Natural killer cell treated with Interleukin-12 subunit alpha and Interleukin-12 subunit beta and Interleukin-15 and Interleukin-18, amount 100 ng/mL, for 72 hours (primary cell): ENCODE measurements around the gene TANGO6. TPM values are rescaled to one million over a fixed set of nuclear protein-coding genes. Genes with fewer than 3 reads are reported as not detected.
"Not testable (repeated sequence)": the region's sequence is repeated elsewhere in the genome, so short reads cannot be mapped to it uniquely, and the experiment has no call there.

ENCODE experiments used
- ATAC-seq, 2 donors: fragments of 150-1000 bp; cut with Tn5 transposase in 1 of 2; sonication (Bioruptor Pico), chemical (Tn5 transposase) in 1 of 2; 2 replicates each; pipeline ENCODE4 v1.10.0; 2021
- DNase-seq: peaks from one replicate; pipeline ENCODE4 v3.0.0; 2022; ENCODE audit warnings: low spot score
- H3K27ac Mint-ChIP-seq, 2 donors: 1 replicate in 1 of 2; 2 replicates in 1 of 2; pipeline ENCODE4 v1.8.0; 2022; ENCODE audit warnings: mixed read lengths in 2 of 2, mild to moderate bottlenecking in 1 of 2, moderate library complexity in 1 of 2
- H3K27me3 Mint-ChIP-seq, 2 donors: 1 replicate in 1 of 2; 2 replicates in 1 of 2; pipeline ENCODE4 v1.8.0; 2022; ENCODE audit warnings: mixed read lengths in 2 of 2
- H3K36me3 Mint-ChIP-seq: one replicate; pipeline ENCODE4 v1.8.0; 2022; ENCODE audit warnings: mixed read lengths
- H3K4me1 Mint-ChIP-seq, 2 donors: 1 replicate in 1 of 2; 2 replicates in 1 of 2; pipeline ENCODE4 v1.8.0; 2022; ENCODE audit warnings: low read depth in 2 of 2, mixed read lengths in 2 of 2, mild to moderate bottlenecking in 1 of 2
- H3K4me3 Mint-ChIP-seq: one replicate; pipeline ENCODE4 v1.8.0; 2022; ENCODE audit warnings: mixed read lengths
- H3K9me3 Mint-ChIP-seq: 2 replicates; pipeline ENCODE4 v1.8.0; 2022; ENCODE audit warnings: mixed read lengths
- total RNA-seq, 2 donors: library from RNA; stranded (reverse); gene quantifications; one replicate each; pipeline ENCODE4 v1.2.3, GENCODE V29; 2022

The TANGO6 gene
- total RNA-seq, 2 donors from 2014 or later, result 26.6 to 62.3 TPM

GRCh38 chr16:69119536-69119935 is 276.2 kb downstream of the TANGO6 start:
- Mint-ChIP-seq H3K4me3 (no peak overlapping the region), H3K9me3 (no peaks in the 10 kb centered on the region), H3K27ac (no peak overlapping the region), H3K27me3 (no peaks in the 10 kb centered on the region), H3K36me3 (no peaks in the 10 kb centered on the region), H3K4me1 (peaks cover 0 to 4% of the 10 kb centered on the region in 2 donors)
- no peak for ATAC-seq
- no peak for DNase-seq

- no peaks in the 10 kb centered on the region for H3K36me3 Mint-ChIP-seq
- H3K4me1 Mint-ChIP-seq, result peaks cover 0 to 4% of the 10 kb centered on the region in 2 donors
- no peak overlapping the region for H3K4me3 Mint-ChIP-seq
- no peaks in the 10 kb centered on the region for H3K27me3 Mint-ChIP-seq
- no peaks in the 10 kb centered on the region for H3K9me3 Mint-ChIP-seq
- H3K27ac Mint-ChIP-seq, result no peak overlapping the region
- DNase-seq (no peak), ATAC-seq (no peak)
Observed at GRCh38 chr16:69120096-69120664, 276.8 kb downstream of the TANGO6 start.

- H3K4me1 Mint-ChIP-seq, result peaks cover 0 to 6% of the 10 kb centered on the region in 2 donors
- H3K4me3 Mint-ChIP-seq, result no peak overlapping the region
- H3K36me3 Mint-ChIP-seq, result peaks cover 6% of the 10 kb centered on the region
- DNase-seq (no peak), ATAC-seq (peak in 1 of 2 donors; percentile 61)
- no peak overlapping the region for H3K27ac Mint-ChIP-seq
- no peaks in the 10 kb centered on the region for H3K9me3 Mint-ChIP-seq
- no peaks in the 10 kb centered on the region for H3K27me3 Mint-ChIP-seq
Observed at GRCh38 chr16:69123910-69124309, 280.6 kb downstream of the TANGO6 start.

- not testable (repeated sequence) for H3K4me3 Mint-ChIP-seq, H3K27me3 Mint-ChIP-seq, H3K4me1 Mint-ChIP-seq, H3K36me3 Mint-ChIP-seq, H3K27ac Mint-ChIP-seq, DNase-seq, H3K9me3 Mint-ChIP-seq, ATAC-seq
Observed at GRCh38 chr16:69124406-69124805, 281.1 kb downstream of the TANGO6 start.

- DNase-seq, H3K27me3 Mint-ChIP-seq, H3K4me3 Mint-ChIP-seq, H3K36me3 Mint-ChIP-seq, H3K9me3 Mint-ChIP-seq, ATAC-seq: not testable (repeated sequence)
- peaks cover 0 to 10% of the 10 kb centered on the region in 2 donors for H3K4me1 Mint-ChIP-seq
- peak overlapping the region in 1 of 2 donors; percentile 50 for H3K27ac Mint-ChIP-seq
Observed at GRCh38 chr16:69124961-69125360, 281.6 kb downstream of the TANGO6 start.

- no peak overlapping the region for H3K4me3 Mint-ChIP-seq
- ATAC-seq (no peak), DNase-seq (no peak)
- no peak overlapping the region for H3K27ac Mint-ChIP-seq
- H3K36me3 Mint-ChIP-seq, result peaks cover 6% of the 10 kb centered on the region
- H3K4me1 Mint-ChIP-seq, result peaks cover 9 to 19% of the 10 kb centered on the region in 2 donors
- no peaks in the 10 kb centered on the region for H3K27me3 Mint-ChIP-seq
- no peaks in the 10 kb centered on the region for H3K9me3 Mint-ChIP-seq
Observed at GRCh38 chr16:69126221-69126620, 282.9 kb downstream of the TANGO6 start.

- H3K9me3 Mint-ChIP-seq, H3K27me3 Mint-ChIP-seq, H3K4me3 Mint-ChIP-seq, ATAC-seq, H3K36me3 Mint-ChIP-seq, DNase-seq: not testable (repeated sequence)
- Mint-ChIP-seq H3K27ac (peak overlapping the region; percentile 24 to 54), H3K4me1 (peaks cover 15 to 25% of the 10 kb centered on the region in 2 donors)
Observed at GRCh38 chr16:69126801-69127200, 283.5 kb downstream of the TANGO6 start.

- ATAC-seq, result no peak
Observed at GRCh38 chr16:69127966-69128510, 284.7 kb downstream of the TANGO6 start.

GRCh38 chr16:69130461-69130860 is 287.1 kb downstream of the TANGO6 start:
- peak overlapping the region; percentile 84 to 85 for H3K27ac Mint-ChIP-seq
- H3K4me3 Mint-ChIP-seq, result peak overlapping the region; percentile 92
- ATAC-seq (no peak), DNase-seq (no peak)
- H3K4me1 Mint-ChIP-seq, result peaks cover 32 to 42% of the 10 kb centered on the region in 2 donors
- H3K27me3 Mint-ChIP-seq, result no peaks in the 10 kb centered on the region
- H3K9me3 Mint-ChIP-seq, result no peaks in the 10 kb centered on the region
- H3K36me3 Mint-ChIP-seq, result peaks cover 15% of the 10 kb centered on the region

More at GRCh38 chr16:69127966-69128510, 284.7 kb downstream of the TANGO6 start:
- Mint-ChIP-seq H3K4me3 (no peak overlapping the region), H3K4me1 (peaks cover 16 to 31% of the 10 kb centered on the region in 2 donors), H3K9me3 (no peaks in the 10 kb centered on the region), H3K27ac (no peak overlapping the region), H3K36me3 (peaks cover 6% of the 10 kb centered on the region), H3K27me3 (no peaks in the 10 kb centered on the region)
- no peak for DNase-seq

- no peaks in the 10 kb centered on the region for H3K27me3 Mint-ChIP-seq
- H3K27ac Mint-ChIP-seq, result peak overlapping the region; percentile 84 to 85
- H3K4me3 Mint-ChIP-seq, result peak overlapping the region; percentile 92
- DNase-seq (no peak), ATAC-seq (no peak)
- peaks cover 15% of the 10 kb centered on the region for H3K36me3 Mint-ChIP-seq
- no peaks in the 10 kb centered on the region for H3K9me3 Mint-ChIP-seq
- H3K4me1 Mint-ChIP-seq, result peaks cover 32 to 42% of the 10 kb centered on the region in 2 donors
Observed at GRCh38 chr16:69131167-69131838, 288.0 kb downstream of the TANGO6 start.

- ATAC-seq, result peak; percentile 77 to 83
- peaks cover 32 to 42% of the 10 kb centered on the region in 2 donors for H3K4me1 Mint-ChIP-seq
- H3K27ac Mint-ChIP-seq, result peak overlapping the region; percentile 84 to 85
- H3K4me3 Mint-ChIP-seq, result peak overlapping the region; percentile 92
- peak; percentile 87 for DNase-seq
- peaks cover 19% of the 10 kb centered on the region for H3K36me3 Mint-ChIP-seq
- no peaks in the 10 kb centered on the region for H3K9me3 Mint-ChIP-seq
- no peaks in the 10 kb centered on the region for H3K27me3 Mint-ChIP-seq
Observed at GRCh38 chr16:69131839-69132423, 288.6 kb downstream of the TANGO6 start.

- peaks cover 32 to 41% of the 10 kb centered on the region in 2 donors for H3K4me1 Mint-ChIP-seq
- ATAC-seq, result peak; percentile 96 to 97
- DNase-seq, result peak; percentile 91
- peaks cover 21% of the 10 kb centered on the region for H3K36me3 Mint-ChIP-seq
- H3K27me3 Mint-ChIP-seq, result no peaks in the 10 kb centered on the region
- peak within 1 kb of the TSS; percentile 84 to 85 for H3K27ac Mint-ChIP-seq
- H3K4me3 Mint-ChIP-seq, result peak within 1 kb of the TSS; percentile 92
- no peaks in the 10 kb centered on the region for H3K9me3 Mint-ChIP-seq
Observed at GRCh38 chr16:69132424-69133252, 289.3 kb downstream of the TANGO6 start, which contains the start of the genes CHTF8 and UTP4. Gene CHTF8, minus strand, starts transcription at chr16:69132588. Its CDS starts 11,130 bp downstream, at chr16:69121458. Gene UTP4, plus strand, starts transcription at chr16:69132649. Its CDS starts 811 bp downstream, at chr16:69133460.

- peaks cover 32 to 41% of the 10 kb centered on the region in 2 donors for H3K4me1 Mint-ChIP-seq
- no peaks in the 10 kb centered on the region for H3K9me3 Mint-ChIP-seq
- H3K36me3 Mint-ChIP-seq, result peaks cover 24% of the 10 kb centered on the region
- no peaks in the 10 kb centered on the region for H3K27me3 Mint-ChIP-seq
- peak overlapping the region; percentile 84 to 85 for H3K27ac Mint-ChIP-seq
- H3K4me3 Mint-ChIP-seq, result peak overlapping the region; percentile 92
- ATAC-seq (no peak), DNase-seq (no peak)
Observed at GRCh38 chr16:69133373-69133954, 290.1 kb downstream of the TANGO6 start.
